ENCODE data around the gene KCNQ2.

Gene KCNQ2

GRCh38 chr20:63471002-63471716, 1.3 kb downstream of the KCNQ2 start:
- DNase-seq (ENCODE audit: low read depth) = no peak

- DNase-seq (ENCODE audit: low read depth) = no peak
These were observed 2.0 kb downstream of the KCNQ2 start for GRCh38 chr20:63470410-63470809.

GRCh38 chr20:63469713-63470101, 2.7 kb downstream of the KCNQ2 start:
- DNase-seq (ENCODE audit: low read depth) = no peak

GRCh38 chr20:63469019-63469712, 3.3 kb downstream of the KCNQ2 start:
- no peak for DNase-seq (ENCODE audit: low read depth)

- no peak for DNase-seq (ENCODE audit: low read depth)
These were observed 4.0 kb downstream of the KCNQ2 start for GRCh38 chr20:63468421-63468820.

GRCh38 chr20:63467294-63468083, 5.0 kb downstream of the KCNQ2 start:
- no peak for DNase-seq (ENCODE audit: low read depth)

GRCh38 chr20:63466861-63467260, 5.6 kb downstream of the KCNQ2 start:
- no peak for DNase-seq (ENCODE audit: low read depth)

GRCh38 chr20:63466250-63466825, 6.1 kb downstream of the KCNQ2 start:
- DNase-seq (ENCODE audit: low read depth) = no peak

GRCh38 chr20:63465380-63466249, 6.8 kb downstream of the KCNQ2 start:
- DNase-seq (ENCODE audit: low read depth) = no peak

GRCh38 chr20:63464289-63464635, 8.2 kb downstream of the KCNQ2 start:
- no peak for DNase-seq (ENCODE audit: low read depth)

GRCh38 chr20:63463400-63464288, 8.8 kb downstream of the KCNQ2 start:
- DNase-seq (ENCODE audit: low read depth) = no peak

- no peak for DNase-seq (ENCODE audit: low read depth)
These were observed 10.2 kb downstream of the KCNQ2 start for GRCh38 chr20:63462244-63462643.

GRCh38 chr20:63461104-63461763, 11.2 kb downstream of the KCNQ2 start:
- DNase-seq (ENCODE audit: low read depth) = no peak

GRCh38 chr20:63459070-63459380, 13.4 kb downstream of the KCNQ2 start:
- no peak for DNase-seq (ENCODE audit: low read depth)

- no peak for DNase-seq (ENCODE audit: low read depth)
These were observed 14.0 kb downstream of the KCNQ2 start for GRCh38 chr20:63458170-63459069.

- no peak for DNase-seq (ENCODE audit: low read depth)
These were observed 14.7 kb downstream of the KCNQ2 start for GRCh38 chr20:63457737-63458136.

- DNase-seq (ENCODE audit: low read depth) = no peak
These were observed 15.8 kb downstream of the KCNQ2 start for GRCh38 chr20:63456429-63457284.

- no peak for DNase-seq (ENCODE audit: low read depth)
These were observed 16.9 kb downstream of the KCNQ2 start for GRCh38 chr20:63455568-63455859.

Data from GM04503 (cell line).